RWPE1 (cell line): ENCODE data around the gene ECHS1.

ENCODE experiments used
- CTCF ChIA-PET: fragments of 350-600 bp; sonication (Branson Sonifier 250); formaldehyde crosslinking; extraction: SDS; loops from one replicate; lab custom pipeline; 2021; lab: Yijun Ruan, JAX
- POLR2A ChIA-PET: fragments of 400-600 bp; formaldehyde crosslinking; extraction: SDS; loops from one replicate; lab custom pipeline; 2020; ENCODE audit warnings: antibody characterized with exemption; ENCODE audit not compliant: low non-redundant PET; lab: Yijun Ruan, JAX
- DNase-seq: peaks from one replicate; pipeline ENCODE4 v3.0.0; 2012; ENCODE audit warnings: low spot score
- H3K27ac ChIP-seq: fragments of 450-650 bp; 2 replicates; pipeline ENCODE4 v1.5.1; 2017
- TF ChIP-seq, protein P1 (sequence below): fragments of 450-650 bp; conservative IDR thresholded peaks from 2 replicates; pipeline ENCODE4 v1.5.1; 2017; ENCODE audit warnings: low read depth, mild to moderate bottlenecking

The ECHS1 gene

DNA sequence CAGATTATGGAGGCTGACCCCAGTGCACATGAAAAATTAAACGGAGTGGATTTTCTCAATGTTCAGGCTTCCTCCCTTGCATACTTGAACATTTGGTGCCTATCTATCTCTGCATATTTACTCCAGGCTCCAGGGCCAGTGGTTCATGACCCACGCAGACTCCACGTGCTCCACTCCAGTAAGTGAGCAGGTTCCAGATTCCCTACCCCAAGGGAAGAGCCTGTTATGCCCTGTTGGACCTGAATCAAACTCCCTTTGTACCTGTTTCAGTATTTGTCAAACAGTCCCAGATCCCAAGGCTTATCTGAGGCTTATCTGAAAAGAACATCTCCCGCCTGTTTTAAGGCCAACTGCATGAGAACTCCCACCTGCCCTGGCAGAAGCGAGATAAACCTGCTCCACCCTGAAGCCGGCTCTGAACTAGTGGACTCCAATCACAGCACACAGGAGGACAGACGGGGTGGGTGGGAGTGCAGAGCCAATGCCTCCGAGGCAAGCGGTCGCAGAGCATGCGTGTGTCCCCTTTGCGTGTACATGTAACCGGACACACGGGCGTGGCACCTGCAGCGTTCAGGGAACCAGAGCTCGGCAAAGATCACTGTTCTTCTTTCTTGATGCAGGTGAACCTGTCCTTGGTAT is 13.1 kb downstream of the ECHS1 start:
- no peak for DNase-seq
- TF ChIP-seq, protein P1, sequence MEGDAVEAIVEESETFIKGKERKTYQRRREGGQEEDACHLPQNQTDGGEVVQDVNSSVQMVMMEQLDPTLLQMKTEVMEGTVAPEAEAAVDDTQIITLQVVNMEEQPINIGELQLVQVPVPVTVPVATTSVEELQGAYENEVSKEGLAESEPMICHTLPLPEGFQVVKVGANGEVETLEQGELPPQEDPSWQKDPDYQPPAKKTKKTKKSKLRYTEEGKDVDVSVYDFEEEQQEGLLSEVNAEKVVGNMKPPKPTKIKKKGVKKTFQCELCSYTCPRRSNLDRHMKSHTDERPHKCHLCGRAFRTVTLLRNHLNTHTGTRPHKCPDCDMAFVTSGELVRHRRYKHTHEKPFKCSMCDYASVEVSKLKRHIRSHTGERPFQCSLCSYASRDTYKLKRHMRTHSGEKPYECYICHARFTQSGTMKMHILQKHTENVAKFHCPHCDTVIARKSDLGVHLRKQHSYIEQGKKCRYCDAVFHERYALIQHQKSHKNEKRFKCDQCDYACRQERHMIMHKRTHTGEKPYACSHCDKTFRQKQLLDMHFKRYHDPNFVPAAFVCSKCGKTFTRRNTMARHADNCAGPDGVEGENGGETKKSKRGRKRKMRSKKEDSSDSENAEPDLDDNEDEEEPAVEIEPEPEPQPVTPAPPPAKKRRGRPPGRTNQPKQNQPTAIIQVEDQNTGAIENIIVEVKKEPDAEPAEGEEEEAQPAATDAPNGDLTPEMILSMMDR = no peak
- peak overlapping the region; percentile 10 for H3K27ac ChIP-seq
- CTCF ChIA-PET = no interaction called here
- POLR2A ChIA-PET = interaction anchor here (0.6 kb wide), 1 partner anchor 9 kb away, joined by 7 read pairs; no protein-coding TSS in a partner anchor

DNA sequence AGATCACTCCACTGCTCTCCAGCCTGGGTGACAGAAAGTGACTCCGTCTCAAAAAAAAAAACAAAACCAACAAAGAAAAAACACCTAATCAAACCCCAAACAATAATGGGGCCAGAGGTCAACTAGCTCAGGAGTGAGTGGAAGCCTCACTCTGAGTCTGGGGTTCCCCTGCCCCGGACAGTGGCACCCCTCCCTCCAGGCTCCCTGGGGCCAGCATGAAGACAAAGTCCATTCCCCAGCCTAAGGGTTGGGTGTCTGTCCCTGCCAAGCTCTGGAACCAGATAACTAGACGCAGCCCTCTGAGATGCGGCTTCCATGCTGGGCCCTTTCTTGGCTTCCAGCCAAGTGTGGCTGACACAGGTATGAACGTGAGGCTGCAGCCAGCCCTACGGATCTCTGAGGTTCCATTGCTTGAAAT is 13.6 kb downstream of the ECHS1 start:
- DNase-seq = no peak
- TF ChIP-seq, protein P1 = no peak
- ChIA-PET POLR2A (interaction anchor here (0.6 kb wide), 1 partner anchor 8 kb away, joined by 7 read pairs; no protein-coding TSS in a partner anchor), CTCF (interaction anchor here (0.5 to 1.4 kb wide), 2 partner anchors 27 to 30 kb away, joined by 3 to 6 read pairs; no protein-coding TSS in a partner anchor)
- peak overlapping the region; percentile 10 for H3K27ac ChIP-seq

DNA sequence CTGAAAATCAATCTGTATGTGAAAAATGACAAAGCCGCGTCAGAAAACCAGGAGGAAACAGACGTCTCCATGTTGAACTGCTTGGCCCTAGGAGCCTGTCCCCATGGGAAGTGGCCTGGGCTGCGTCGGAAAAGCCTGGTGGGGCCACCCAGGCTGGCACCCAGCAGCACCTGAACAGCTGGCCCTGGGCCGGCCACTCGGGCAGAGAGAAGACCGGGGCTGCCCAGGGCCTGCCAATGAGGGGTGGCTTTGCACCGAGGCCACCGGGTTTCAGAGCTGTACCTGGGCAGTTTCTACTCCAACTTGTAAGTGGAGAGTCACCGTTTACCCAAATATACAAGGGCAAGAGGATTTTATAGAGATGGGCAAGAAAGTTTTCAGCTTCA is 14.2 kb downstream of the ECHS1 start:
- no peak for DNase-seq
- ChIA-PET POLR2A (no interaction called here), CTCF (interaction anchor here (0.5 to 1.4 kb wide), 2 partner anchors 27 to 29 kb away, joined by 3 to 6 read pairs; no protein-coding TSS in a partner anchor)
- TF ChIP-seq, protein P1 = no peak
- H3K27ac ChIP-seq = peak overlapping the region; percentile 54

GRCh38 chr10:133358162-133358924 is 14.8 kb downstream of the ECHS1 start:
- DNase-seq = no peak
- H3K27ac ChIP-seq = peak overlapping the region; percentile 54
- ChIA-PET CTCF (interaction anchor here (0.8 to 1.4 kb wide), 2 partner anchors 28 to 51 kb away, joined by 4 to 6 read pairs; no protein-coding TSS in a partner anchor), POLR2A (no interaction called here)
- TF ChIP-seq, protein P1 = no peak

DNA sequence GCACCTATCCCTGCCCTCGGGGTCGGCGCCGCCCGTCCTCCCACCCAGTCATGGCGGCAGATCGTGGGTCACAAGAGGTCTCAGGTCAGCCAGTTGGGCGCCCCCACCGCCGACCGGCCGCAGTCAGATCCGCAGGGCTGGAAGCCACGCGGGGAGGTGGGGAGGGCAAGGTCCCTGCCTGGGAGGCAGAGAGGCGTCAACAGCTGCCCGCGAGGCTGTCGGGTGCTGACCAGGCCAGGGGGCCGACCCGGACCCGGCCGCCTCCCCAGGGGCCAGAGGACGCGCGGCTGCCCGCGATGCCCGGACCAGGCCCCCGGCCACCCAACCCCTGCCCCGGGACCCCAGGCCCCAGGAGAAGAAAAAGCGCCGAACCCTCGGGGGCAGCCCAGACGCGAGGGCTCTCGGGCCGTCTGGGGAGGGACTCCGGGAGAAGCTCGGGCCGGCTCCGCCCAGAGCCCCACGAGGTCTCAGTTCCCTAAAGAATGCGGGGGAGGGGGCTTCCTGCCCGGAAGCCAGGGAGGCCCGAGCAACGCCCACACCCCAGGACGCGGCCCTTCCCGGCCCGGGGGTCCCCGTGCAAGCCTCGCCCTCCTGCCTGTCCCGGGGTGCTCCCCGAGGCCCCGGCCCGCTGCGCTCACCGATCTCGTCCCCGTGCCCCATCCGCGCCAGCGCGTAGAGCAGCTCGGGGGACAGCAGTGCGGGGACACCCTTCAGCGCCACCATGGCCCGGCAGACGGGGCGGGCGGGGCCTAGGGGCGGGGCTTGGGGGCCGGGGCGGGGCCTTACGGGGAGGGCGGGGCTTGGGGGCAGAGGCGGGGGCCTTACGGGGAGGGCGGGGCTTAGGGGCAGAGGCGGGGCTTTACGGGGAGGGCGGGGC is 15.6 kb downstream of the ECHS1 start, which contains the start of gene FUOM:
Gene FUOM, minus strand, starts transcription at position 735 of the 877 bp plus-strand sequence. Its CDS starts 12 bp downstream, at position 723.
- peak; percentile 94 for DNase-seq
- ChIA-PET POLR2A (interaction anchor here (0.6 kb wide), 1 partner anchor 22 kb away, joined by 3 read pairs; no protein-coding TSS in a partner anchor), CTCF (interaction anchor here (0.8 kb wide), 2 partner anchors 28 to 51 kb away, joined by 4 read pairs; no protein-coding TSS in a partner anchor)
- peak within 1 kb of the TSS; percentile 54 for H3K27ac ChIP-seq
- TF ChIP-seq, protein P1 = no peak
